NCI-H2081 treated with DMSO at 0.1 percent for 48 hours (cell line): ENCODE measurements around the gene MRPL3.
"Not testable (repeated sequence)": the region's sequence is repeated elsewhere in the genome, so short reads cannot be mapped to it uniquely, and the experiment has no call there.

Experiments
- DNase-seq: peaks from one replicate; lab custom pipeline; 2025; lab: John Stamatoyannopoulos, UW

The MRPL3 gene

GRCh38 chr3:131494706-131495105, 8.1 kb downstream of the MRPL3 start:
- DNase-seq: no peak

GRCh38 chr3:131491775-131492174, 11.0 kb downstream of the MRPL3 start:
- no peak for DNase-seq

- no peak for DNase-seq
Observed at GRCh38 chr3:131491084-131491483, 11.7 kb downstream of the MRPL3 start.

- DNase-seq: not testable (repeated sequence)
Observed at GRCh38 chr3:131486545-131486944, 16.2 kb downstream of the MRPL3 start.

GRCh38 chr3:131485119-131485518, 17.7 kb downstream of the MRPL3 start:
- DNase-seq: no peak

GRCh38 chr3:131484496-131485111, 18.2 kb downstream of the MRPL3 start:
- DNase-seq: no peak

- no peak for DNase-seq
Observed at GRCh38 chr3:131480116-131480515, 22.7 kb downstream of the MRPL3 start.

GRCh38 chr3:131477813-131478212, 25.0 kb downstream of the MRPL3 start:
- no peak for DNase-seq

GRCh38 chr3:131474115-131474514, 28.7 kb downstream of the MRPL3 start:
- DNase-seq: no peak

- DNase-seq: no peak
Observed at GRCh38 chr3:131470377-131470776, 32.4 kb downstream of the MRPL3 start.

GRCh38 chr3:131458653-131459052, 44.1 kb downstream of the MRPL3 start:
- DNase-seq: no peak

- DNase-seq: no peak
Observed at GRCh38 chr3:131457220-131457619, 45.6 kb downstream of the MRPL3 start.

GRCh38 chr3:131454501-131454900, 48.3 kb downstream of the MRPL3 start:
- no peak for DNase-seq

- DNase-seq: no peak
Observed at GRCh38 chr3:131453533-131453932, 49.2 kb downstream of the MRPL3 start.

- DNase-seq: no peak
Observed at GRCh38 chr3:131447349-131447748, 55.4 kb downstream of the MRPL3 start.

- no peak for DNase-seq
Observed at GRCh38 chr3:131444180-131444579, 58.6 kb downstream of the MRPL3 start.

- DNase-seq: no peak
Observed at GRCh38 chr3:131439084-131439483, 63.7 kb downstream of the MRPL3 start.

- no peak for DNase-seq
Observed at GRCh38 chr3:131435000-131435399, 67.8 kb downstream of the MRPL3 start.

- no peak for DNase-seq
Observed at GRCh38 chr3:131432441-131432840, 70.3 kb downstream of the MRPL3 start.

- no peak for DNase-seq
Observed at GRCh38 chr3:131431754-131432153, 71.0 kb downstream of the MRPL3 start.

GRCh38 chr3:131427226-131427625, 75.5 kb downstream of the MRPL3 start:
- no peak for DNase-seq

GRCh38 chr3:131421957-131422498, 80.7 kb downstream of the MRPL3 start:
- DNase-seq: no peak

GRCh38 chr3:131421301-131421700, 81.5 kb downstream of the MRPL3 start:
- DNase-seq: no peak

GRCh38 chr3:131417751-131418150, 85.0 kb downstream of the MRPL3 start:
- DNase-seq: no peak
